AG04449 (cell line): ENCODE results near the gene CHST8.

Experiments used
- CTCF ChIA-PET: fragments of 350-600 bp; formaldehyde crosslinking; extraction: SDS; loops from one replicate; lab custom pipeline; 2021; ENCODE audit warnings: antibody characterized with exemption; lab: Yijun Ruan, JAX
- POLR2A ChIA-PET: fragments of 400-600, 350-600 bp; formaldehyde crosslinking; extraction: SDS; loops from one replicate; lab custom pipeline; 2020; ENCODE audit warnings: antibody characterized with exemption, inconsistent platforms; lab: Yijun Ruan, JAX
- DNase-seq: peaks from one replicate; pipeline ENCODE4 v3.0.0-alpha.2; 2010; ENCODE audit warnings: low read depth, low spot score
- H3K4me3 ChIP-seq: 2 replicates; pipeline ENCODE4 v1.5.1; 2011; ENCODE audit warnings: low read depth, mild to moderate bottlenecking, control low read depth, low read length
- TF ChIP-seq, protein P1 (sequence below): IDR thresholded peaks from one replicate; pipeline ENCODE4 v1.5.1; 2011; ENCODE audit warnings: mild to moderate bottlenecking, moderate library complexity, low read length, control low read depth, inconsistent platforms; ENCODE audit not compliant: insufficient read depth; ENCODE audit errors: missing control alignments

The CHST8 gene

DNA sequence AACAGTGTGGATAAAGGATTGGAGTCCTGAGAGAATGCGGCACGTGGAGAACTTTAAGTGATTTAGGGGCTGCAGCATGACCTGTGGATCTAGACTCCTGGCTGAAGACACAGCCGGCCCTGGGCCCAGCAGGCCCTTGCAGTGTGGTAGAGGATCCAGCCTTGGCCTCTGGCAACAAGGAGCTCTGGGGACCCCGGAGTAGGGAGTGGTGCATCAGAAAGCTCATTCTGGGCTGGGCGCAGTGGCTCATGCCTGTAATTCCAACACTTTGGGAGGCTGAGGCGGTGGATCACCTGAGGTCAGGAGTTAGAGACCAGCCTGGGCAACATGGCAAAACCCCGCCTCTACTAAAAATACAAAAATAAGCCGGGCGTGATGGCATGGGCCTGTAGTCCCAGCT is 76.0 kb downstream of the CHST8 start:
- TF ChIP-seq, protein P1, sequence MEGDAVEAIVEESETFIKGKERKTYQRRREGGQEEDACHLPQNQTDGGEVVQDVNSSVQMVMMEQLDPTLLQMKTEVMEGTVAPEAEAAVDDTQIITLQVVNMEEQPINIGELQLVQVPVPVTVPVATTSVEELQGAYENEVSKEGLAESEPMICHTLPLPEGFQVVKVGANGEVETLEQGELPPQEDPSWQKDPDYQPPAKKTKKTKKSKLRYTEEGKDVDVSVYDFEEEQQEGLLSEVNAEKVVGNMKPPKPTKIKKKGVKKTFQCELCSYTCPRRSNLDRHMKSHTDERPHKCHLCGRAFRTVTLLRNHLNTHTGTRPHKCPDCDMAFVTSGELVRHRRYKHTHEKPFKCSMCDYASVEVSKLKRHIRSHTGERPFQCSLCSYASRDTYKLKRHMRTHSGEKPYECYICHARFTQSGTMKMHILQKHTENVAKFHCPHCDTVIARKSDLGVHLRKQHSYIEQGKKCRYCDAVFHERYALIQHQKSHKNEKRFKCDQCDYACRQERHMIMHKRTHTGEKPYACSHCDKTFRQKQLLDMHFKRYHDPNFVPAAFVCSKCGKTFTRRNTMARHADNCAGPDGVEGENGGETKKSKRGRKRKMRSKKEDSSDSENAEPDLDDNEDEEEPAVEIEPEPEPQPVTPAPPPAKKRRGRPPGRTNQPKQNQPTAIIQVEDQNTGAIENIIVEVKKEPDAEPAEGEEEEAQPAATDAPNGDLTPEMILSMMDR = no peak
- CTCF ChIA-PET = no interaction called here
- POLR2A ChIA-PET = no interaction called here
- DNase-seq = no peak
- H3K4me3 ChIP-seq = no peak overlapping the region

DNA sequence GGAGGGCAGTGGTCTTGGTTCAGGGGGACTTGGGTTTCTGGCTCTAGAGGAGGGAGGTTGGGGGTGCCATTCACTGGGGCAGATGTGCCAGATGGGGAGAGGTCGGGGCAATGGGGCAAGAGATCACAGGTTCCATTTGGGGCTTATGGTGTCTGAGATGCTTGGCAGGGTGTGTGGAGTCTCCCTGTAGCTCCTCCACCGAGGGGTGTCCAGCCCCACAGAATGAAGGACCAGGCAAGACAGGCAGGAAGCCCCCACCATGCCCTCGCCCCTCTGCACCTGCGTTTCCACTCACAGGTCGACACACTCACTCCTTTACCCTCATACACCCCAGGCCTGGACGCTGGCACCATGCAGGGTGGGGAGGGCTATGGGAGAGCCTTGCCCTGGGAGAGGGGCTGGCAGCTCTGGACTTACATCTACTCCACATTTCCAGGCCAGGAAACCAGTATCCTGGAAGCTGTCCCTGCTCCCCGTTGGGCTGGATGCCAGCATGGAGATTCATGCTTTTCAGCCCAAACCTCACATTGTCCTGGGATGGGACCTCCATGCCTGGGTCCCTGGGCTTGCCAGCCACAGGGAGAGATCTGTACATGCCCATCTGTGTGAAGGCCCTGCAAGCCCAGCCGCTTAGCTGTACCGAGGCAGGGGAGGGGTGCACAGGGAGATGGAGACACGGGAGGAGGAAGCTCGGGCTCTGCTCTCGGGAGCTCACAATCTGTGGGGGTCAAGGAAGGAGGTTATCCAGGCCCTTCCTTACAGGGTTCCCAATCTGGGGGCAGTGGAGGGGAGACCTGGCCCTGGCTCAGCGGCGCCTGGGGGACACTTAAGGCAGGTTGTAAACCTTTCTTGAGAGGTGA is 77.1 kb downstream of the CHST8 start:
- ChIA-PET POLR2A (no interaction called here), CTCF (interaction anchor here (1.2 kb wide), 1 partner anchor 72 kb away, joined by 4 read pairs; no protein-coding TSS in a partner anchor)
- TF ChIP-seq, protein P1 = no peak
- DNase-seq = no peak
- H3K4me3 ChIP-seq = no peak overlapping the region

DNA sequence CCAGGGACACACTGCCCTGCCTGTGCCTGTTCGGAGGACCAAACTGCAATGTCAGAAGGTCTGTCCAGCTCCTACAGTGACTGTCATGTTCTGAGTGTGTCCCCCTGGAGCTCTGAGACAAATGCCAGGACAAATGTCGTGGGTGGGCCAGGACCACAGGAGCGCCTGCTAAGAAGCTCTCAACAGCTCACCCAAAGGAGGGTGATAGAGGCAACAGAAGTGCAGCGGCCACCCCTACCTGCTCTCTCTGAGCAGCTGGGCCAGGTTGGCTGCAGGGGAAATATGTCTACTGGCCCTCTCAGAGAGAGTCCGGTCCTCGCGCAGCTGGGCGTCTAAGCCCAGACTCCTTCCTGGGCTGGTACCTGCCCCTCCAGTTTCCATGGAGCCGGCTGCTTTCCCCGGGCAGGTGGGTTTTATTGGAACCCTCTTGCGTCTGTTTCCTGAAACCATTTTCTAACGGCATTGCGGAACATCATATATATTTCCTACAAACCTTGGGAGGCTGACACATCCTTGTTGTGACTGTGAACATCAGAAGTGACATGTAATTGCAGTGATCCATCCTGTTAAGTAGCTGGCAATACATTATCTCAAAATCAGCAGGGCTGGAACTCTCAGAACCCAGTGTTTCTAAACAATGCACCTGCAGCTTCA is 78.1 kb downstream of the CHST8 start:
- POLR2A ChIA-PET = no interaction called here
- CTCF ChIA-PET = interaction anchor here (1.2 kb wide), 1 partner anchor 71 kb away, joined by 4 read pairs; no protein-coding TSS in a partner anchor
- no peak for DNase-seq
- TF ChIP-seq, protein P1 = no peak
- H3K4me3 ChIP-seq = no peak overlapping the region

DNA sequence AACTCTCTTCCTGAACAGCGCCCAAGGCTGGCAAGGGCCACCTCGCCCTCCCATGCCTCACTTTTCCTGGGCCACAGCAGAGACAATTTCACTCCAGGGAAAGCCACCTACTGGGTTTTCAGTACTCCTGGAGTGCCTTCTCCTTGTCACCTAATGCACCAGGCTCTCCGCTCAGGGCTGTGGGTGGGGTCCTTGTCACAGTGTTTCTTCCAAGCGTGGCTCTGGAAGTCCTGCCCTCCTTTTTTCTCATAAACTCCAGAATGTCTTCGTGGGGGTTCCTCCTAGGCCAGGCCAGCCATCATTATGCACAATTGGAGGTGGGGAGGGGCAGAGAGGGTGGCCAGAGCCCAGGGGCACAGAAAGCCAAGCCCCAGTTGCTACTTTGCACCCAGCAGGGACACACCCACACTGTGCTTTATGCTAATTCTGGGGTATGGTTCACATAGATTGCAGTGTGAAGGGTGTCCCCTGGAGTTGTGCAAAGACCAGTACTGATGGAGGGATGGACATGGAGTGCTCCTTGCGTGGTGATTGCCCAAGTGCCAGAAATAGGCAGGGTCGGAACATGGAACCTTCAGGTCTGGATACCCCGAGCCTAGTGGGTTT is 78.8 kb downstream of the CHST8 start:
- POLR2A ChIA-PET = no interaction called here
- no peak overlapping the region for H3K4me3 ChIP-seq
- CTCF ChIA-PET = interaction anchor here (1.2 kb wide), 1 partner anchor 71 kb away, joined by 4 read pairs; no protein-coding TSS in a partner anchor
- no peak for DNase-seq
- TF ChIP-seq, protein P1 = no peak

DNA sequence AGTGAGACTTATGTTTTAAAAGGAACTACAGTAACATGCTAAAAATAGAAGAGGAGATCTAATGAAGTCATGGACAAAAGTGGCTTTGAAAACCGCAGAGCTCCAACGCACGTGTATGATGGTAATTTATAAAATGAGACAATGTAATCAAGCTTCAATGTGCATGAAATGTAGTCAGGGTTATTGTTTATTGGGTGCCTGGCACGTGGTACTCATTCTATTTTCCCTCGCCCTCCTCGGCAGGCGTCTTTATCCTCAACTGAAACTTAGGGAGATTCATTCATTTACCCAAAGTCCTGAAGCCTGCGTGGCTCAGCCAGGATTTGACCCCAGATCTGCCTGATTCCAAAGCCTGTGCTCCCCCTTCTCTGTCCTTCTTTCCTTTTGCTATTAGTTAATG is 79.8 kb downstream of the CHST8 start:
- TF ChIP-seq, protein P1 = no peak
- ChIA-PET POLR2A (no interaction called here), CTCF (no interaction called here)
- no peak overlapping the region for H3K4me3 ChIP-seq
- no peak for DNase-seq
